Thymus (tissue), 14 donors: ENCODE results near the gene PIWIL4. TPM values are rescaled to one million over a fixed set of nuclear protein-coding genes. Genes with fewer than 3 reads are reported as not detected.

Source experiments
- DNase-seq, 9 donors: peaks; one replicate each; pipeline ENCODE4 v3.0.0-alpha.2; 2013; ENCODE audit warnings: low spot score in 9 of 9, low read depth in 6 of 9, missing footprints in 1 of 9
- H3K27ac ChIP-seq, 2 donors: one replicate each; pipeline ENCODE4 v1.5.1; 2013; ENCODE audit warnings: control low read depth in 1 of 2, low read depth in 1 of 2, low read length in 1 of 2, mild to moderate bottlenecking in 1 of 2, moderate library complexity in 1 of 2
- H3K27me3 ChIP-seq, 2 donors: one replicate each; pipeline ENCODE4 v1.5.1; 2013; ENCODE audit warnings: low read length in 1 of 2; ENCODE audit not compliant: control insufficient read depth in 2 of 2, insufficient read depth in 1 of 2
- H3K36me3 ChIP-seq, 2 donors: one replicate each; pipeline ENCODE4 v1.5.1; 2013; ENCODE audit warnings: low read length in 1 of 2, mild to moderate bottlenecking in 1 of 2, moderate library complexity in 1 of 2; ENCODE audit not compliant: control insufficient read depth in 2 of 2, insufficient read depth in 2 of 2
- H3K4me1 ChIP-seq, 2 donors: one replicate each; pipeline ENCODE4 v1.5.1; 2013; ENCODE audit warnings: low read length in 2 of 2; ENCODE audit not compliant: control insufficient read depth in 2 of 2, insufficient read depth in 2 of 2
- H3K4me3 ChIP-seq, 2 donors: one replicate each; pipeline ENCODE4 v1.5.1; 2013; ENCODE audit warnings: low read length in 2 of 2, control low read depth in 1 of 2, mild to moderate bottlenecking in 1 of 2
- H3K9me3 ChIP-seq, 2 donors: one replicate each; pipeline ENCODE4 v1.5.1; 2013; ENCODE audit warnings: low read length in 1 of 2, mild to moderate bottlenecking in 1 of 2; ENCODE audit not compliant: control insufficient read depth in 2 of 2, insufficient read depth in 1 of 2
- WGBS: extraction: QIAGEN DNeasy Blood & Tissue Kit; methylation state at CpG from one replicate; pipeline ENCODE4 v1.1.7; 2013; 5-methylcytosine and 5-hydroxymethylcytosine counted together
- long read RNA-seq, 10 donors: transcript quantifications; one replicate each; lab custom pipeline, GENCODE V29; 2026
- polyA plus RNA-seq: library from polyadenylated mRNA; stranded (reverse); fragments of 200-250 nt; gene quantifications from one replicate; pipeline ENCODE4 v1.2.3, GENCODE V29; 2013
- total RNA-seq: library from RNA; stranded (reverse); fragments of 120-200 nt; gene quantifications from one replicate; pipeline ENCODE4 v1.2.4, GENCODE V29; 2013
- donor health status: healthy.

The PIWIL4 gene
- total RNA-seq: 2.5 TPM
- 10.9 TPM for polyA plus RNA-seq
- long read RNA-seq, donor 1: 0 reads
- long read RNA-seq, donor 2: 0 reads
- long read RNA-seq, donor 3: 0 reads
- long read RNA-seq, donor 4: 0 reads
- long read RNA-seq, donor 5: 0 reads
- long read RNA-seq, donor 6: 0 reads
- long read RNA-seq, donor 7, partial matches to known transcripts: 0 of 1 reads
- long read RNA-seq, donor 7, other reads (novel, unspliced or antisense): 0 of 1 reads
- long read RNA-seq, donor 8, partial matches to known transcripts: 0 of 1 reads
- long read RNA-seq, donor 8, other reads (novel, unspliced or antisense): 0 of 1 reads
- long read RNA-seq, donor 9: 0 reads
- long read RNA-seq, donor 10: 0 reads

GRCh38 chr11:94567181-94567670, at the start of gene PIWIL4:
PIWIL4 (plus strand) TSS chr11:94567368; CDS start chr11:94567519, 151 bp downstream.
- DNase-seq: no peak
- no peaks in the 10 kb centered on the region for H3K36me3 ChIP-seq
- no peaks in the 10 kb centered on the region for H3K9me3 ChIP-seq
- 95% methylated on average over 25 of the region's 25 CpGs for WGBS
- no peak within 1 kb of the TSS for H3K27ac ChIP-seq
- no peak within 1 kb of the TSS for H3K4me3 ChIP-seq
- no peaks in the 10 kb centered on the region for H3K4me1 ChIP-seq
- no peaks in the 10 kb centered on the region for H3K27me3 ChIP-seq

GRCh38 chr11:94518300-94518699, 48.9 kb upstream of the PIWIL4 start:
- Histone ChIP-seq H3K4me1 (no peaks in the 10 kb centered on the region), H3K27me3 (peaks cover 2 to 16% of the 10 kb centered on the region in 2 donors), H3K27ac (no peak overlapping the region), H3K9me3 (no peaks in the 10 kb centered on the region), H3K4me3 (no peak overlapping the region), H3K36me3 (no peaks in the 10 kb centered on the region)
- DNase-seq: no peak
- WGBS: 91% methylated on average over 4 of the region's 4 CpGs

- WGBS: 23% methylated on average over 5 of the region's 5 CpGs
- DNase-seq: peak in 4 of 9 donors; percentile 12 to 45 (median 26)
Observed at GRCh38 chr11:94519478-94520084, 47.6 kb upstream of the PIWIL4 start.

GRCh38 chr11:94521684-94522083, 45.5 kb upstream of the PIWIL4 start:
- Histone ChIP-seq H3K36me3 (no peaks in the 10 kb centered on the region), H3K9me3 (no peaks in the 10 kb centered on the region), H3K27ac (no peak overlapping the region), H3K4me1 (no peaks in the 10 kb centered on the region), H3K27me3 (no peaks in the 10 kb centered on the region), H3K4me3 (no peak overlapping the region)
- WGBS: 70% methylated on average over 5 of the region's 5 CpGs
- no peak for DNase-seq

More at GRCh38 chr11:94519478-94520084, 47.6 kb upstream of the PIWIL4 start:
- Histone ChIP-seq H3K36me3 (no peaks in the 10 kb centered on the region), H3K27me3 (peaks cover 0 to 4% of the 10 kb centered on the region in 2 donors), H3K27ac (no peak overlapping the region), H3K4me1 (no peaks in the 10 kb centered on the region), H3K9me3 (no peaks in the 10 kb centered on the region), H3K4me3 (no peak overlapping the region)

- H3K4me3 ChIP-seq: no peak overlapping the region
- H3K36me3 ChIP-seq: no peaks in the 10 kb centered on the region
- H3K27me3 ChIP-seq: no peaks in the 10 kb centered on the region
- no peak overlapping the region for H3K27ac ChIP-seq
- WGBS: 95% methylated on average over 1 of the region's 1 CpG
- no peak for DNase-seq
- no peaks in the 10 kb centered on the region for H3K4me1 ChIP-seq
- no peaks in the 10 kb centered on the region for H3K9me3 ChIP-seq
Observed at GRCh38 chr11:94524341-94524740, 42.8 kb upstream of the PIWIL4 start.

GRCh38 chr11:94525546-94526324, 41.4 kb upstream of the PIWIL4 start:
- no peaks in the 10 kb centered on the region for H3K27me3 ChIP-seq
- H3K9me3 ChIP-seq: no peaks in the 10 kb centered on the region
- H3K27ac ChIP-seq: no peak overlapping the region
- DNase-seq: no peak
- WGBS: 73% methylated on average over 5 of the region's 5 CpGs
- no peaks in the 10 kb centered on the region for H3K4me1 ChIP-seq
- H3K36me3 ChIP-seq: no peaks in the 10 kb centered on the region
- H3K4me3 ChIP-seq: no peak overlapping the region

- Histone ChIP-seq H3K27me3 (no peaks in the 10 kb centered on the region), H3K9me3 (no peaks in the 10 kb centered on the region), H3K27ac (no peak overlapping the region), H3K4me3 (no peak overlapping the region), H3K4me1 (no peaks in the 10 kb centered on the region), H3K36me3 (no peaks in the 10 kb centered on the region)
- WGBS: 82% methylated on average over 4 of the region's 4 CpGs
- DNase-seq: no peak
Observed at GRCh38 chr11:94526645-94527438, 40.3 kb upstream of the PIWIL4 start.

- Histone ChIP-seq H3K27ac (no peak overlapping the region), H3K4me3 (no peak overlapping the region), H3K4me1 (no peaks in the 10 kb centered on the region), H3K36me3 (no peaks in the 10 kb centered on the region), H3K27me3 (no peaks in the 10 kb centered on the region), H3K9me3 (no peaks in the 10 kb centered on the region)
- no peak for DNase-seq
Observed at GRCh38 chr11:94528551-94528950, 38.6 kb upstream of the PIWIL4 start.
